ENCODE measurements around the gene CCNDBP1. TPM values are rescaled to one million over a fixed set of nuclear protein-coding genes. Genes with fewer than 3 reads are reported as not detected.
"Not testable (repeated sequence)": the region's sequence is repeated elsewhere in the genome, so short reads cannot be mapped to it uniquely, and the experiment has no call there.

The CCNDBP1 gene
- total RNA-seq, 1 donor from 2014 or later, result 70.6 TPM

GRCh38 chr15:43190178-43190577 lies 5.0 kb downstream of the CCNDBP1 start:
- DNase-seq (ENCODE audit: low read depth in 2 of 2), result peak; percentile 78 to 89

DNA sequence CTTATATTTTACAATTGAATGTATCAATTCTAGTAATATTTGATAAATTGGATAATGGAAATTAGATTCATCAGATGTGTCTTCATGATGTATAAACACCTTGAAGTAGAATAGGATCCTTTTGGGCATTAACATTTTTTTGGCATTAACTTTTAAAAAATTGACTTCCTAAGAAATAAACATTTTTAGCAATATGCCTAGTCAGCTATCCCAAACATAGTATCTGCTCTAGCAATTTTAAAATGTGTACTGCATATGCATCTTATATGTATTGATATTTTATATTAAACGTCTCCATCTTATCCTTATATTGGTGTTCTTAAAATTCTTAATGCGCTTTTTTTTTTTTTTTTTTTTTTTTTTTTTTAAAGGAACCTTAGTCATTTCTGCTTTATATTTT lies 8.5 kb downstream of the CCNDBP1 start:
- DNase-seq (ENCODE audit: low read depth in 2 of 2), result no peak

DNA sequence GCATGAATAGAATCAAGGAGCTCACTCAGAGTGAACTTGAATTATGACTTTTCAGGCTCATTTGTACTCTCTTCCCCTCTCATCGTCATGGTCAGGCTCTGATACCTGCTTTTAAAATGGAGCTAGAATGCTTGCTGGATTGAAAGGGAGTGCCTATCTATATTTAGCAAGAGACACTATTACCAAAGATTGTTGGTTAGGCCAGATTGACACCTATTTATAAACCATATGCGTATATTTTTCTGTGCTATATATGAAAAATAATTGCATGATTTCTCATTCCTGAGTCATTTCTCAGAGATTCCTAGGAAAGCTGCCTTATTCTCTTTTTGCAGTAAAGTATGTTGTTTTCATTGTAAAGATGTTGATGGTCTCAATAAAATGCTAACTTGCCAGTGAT lies 9.6 kb downstream of the CCNDBP1 start:
- DNase-seq (ENCODE audit: low read depth in 2 of 2), result no peak

DNA sequence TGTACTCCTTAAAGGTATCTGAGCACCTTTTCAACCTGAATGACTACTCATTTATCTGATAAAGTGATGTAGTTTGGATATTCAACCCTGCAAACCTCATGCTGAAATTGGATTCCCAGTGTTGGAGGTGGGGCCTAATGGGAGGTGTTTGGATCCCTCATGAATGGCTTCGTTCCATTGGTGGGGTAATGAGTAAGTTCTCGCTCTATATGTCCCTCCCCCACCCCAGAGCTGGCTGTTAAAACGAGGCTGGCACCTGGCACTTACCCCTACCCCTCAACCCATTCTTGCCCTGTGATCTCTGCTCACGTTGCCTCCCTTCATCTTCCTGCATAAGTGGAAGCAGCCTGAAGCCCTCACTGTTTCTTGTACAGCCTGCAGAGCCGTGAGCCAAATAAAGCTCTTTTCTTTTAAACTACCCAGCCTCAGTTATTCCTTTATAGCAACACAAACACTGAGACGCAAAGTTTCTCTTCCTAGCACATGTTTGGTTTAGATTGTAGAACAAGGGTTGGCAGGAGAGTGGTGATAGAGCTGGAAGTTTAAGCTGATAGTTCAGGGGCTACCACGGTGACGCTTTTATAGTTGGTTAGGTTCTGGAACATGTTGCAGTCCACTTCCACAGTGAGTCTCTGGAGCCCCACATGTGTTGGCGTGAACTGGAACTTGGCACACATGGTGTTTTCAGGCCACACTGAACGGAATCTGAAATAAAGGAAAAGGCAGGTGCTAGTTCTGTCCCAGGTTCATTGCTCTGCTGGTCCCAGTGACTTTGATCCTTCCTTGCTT lies 11.8 kb downstream of the CCNDBP1 start:
- DNase-seq (ENCODE audit: low read depth in 2 of 2), result no peak

DNA sequence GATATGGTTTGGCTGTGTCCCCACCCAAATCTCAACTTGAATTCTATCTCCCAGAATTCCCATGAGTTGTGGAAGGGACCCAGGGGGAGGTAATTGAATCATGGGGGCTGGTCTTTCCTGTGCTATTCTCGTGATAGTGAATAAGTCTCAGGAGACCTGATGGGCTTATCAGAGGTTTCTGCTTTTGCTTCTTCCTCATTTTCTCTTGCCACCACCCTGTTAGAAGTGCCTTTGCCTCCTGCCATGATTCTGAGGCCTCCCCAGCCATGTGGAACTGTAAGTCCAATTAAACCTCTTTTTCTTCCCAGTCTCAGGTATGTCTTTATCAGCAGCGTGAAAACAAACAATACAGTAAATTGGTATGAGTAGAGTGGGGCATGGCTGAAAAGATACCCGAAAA lies 12.6 kb downstream of the CCNDBP1 start:
- not testable (repeated sequence) for DNase-seq (ENCODE audit: low read depth in 2 of 2)

- DNase-seq (ENCODE audit: low read depth in 2 of 2), result not testable (repeated sequence)
These were observed 13.4 kb downstream of the CCNDBP1 start for GRCh38 chr15:43198556-43198955.

DNA sequence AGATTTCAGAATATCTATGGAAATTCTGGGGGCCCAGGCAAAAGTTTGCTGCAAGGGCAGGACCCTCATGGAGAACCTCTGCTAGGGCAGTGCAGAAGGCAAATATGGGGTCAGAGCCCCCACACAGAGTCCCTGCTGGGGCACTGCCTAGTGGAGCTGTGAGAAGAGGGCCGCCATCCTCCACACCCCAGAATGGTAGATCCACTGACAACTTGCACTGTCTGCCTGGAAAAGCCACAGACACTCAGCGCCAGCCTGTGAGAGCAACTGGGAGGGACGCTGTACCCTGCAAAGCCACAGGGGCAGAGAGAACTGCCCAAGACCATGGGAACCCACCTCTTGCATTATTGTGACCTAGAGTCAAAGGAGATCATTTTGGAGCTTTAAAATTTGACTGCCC lies 13.8 kb downstream of the CCNDBP1 start:
- no peak for DNase-seq (ENCODE audit: low read depth in 2 of 2)

GRCh38 chr15:43199945-43200488 lies 14.8 kb downstream of the CCNDBP1 start:
- DNase-seq (ENCODE audit: low read depth in 2 of 2), result no peak

DNA sequence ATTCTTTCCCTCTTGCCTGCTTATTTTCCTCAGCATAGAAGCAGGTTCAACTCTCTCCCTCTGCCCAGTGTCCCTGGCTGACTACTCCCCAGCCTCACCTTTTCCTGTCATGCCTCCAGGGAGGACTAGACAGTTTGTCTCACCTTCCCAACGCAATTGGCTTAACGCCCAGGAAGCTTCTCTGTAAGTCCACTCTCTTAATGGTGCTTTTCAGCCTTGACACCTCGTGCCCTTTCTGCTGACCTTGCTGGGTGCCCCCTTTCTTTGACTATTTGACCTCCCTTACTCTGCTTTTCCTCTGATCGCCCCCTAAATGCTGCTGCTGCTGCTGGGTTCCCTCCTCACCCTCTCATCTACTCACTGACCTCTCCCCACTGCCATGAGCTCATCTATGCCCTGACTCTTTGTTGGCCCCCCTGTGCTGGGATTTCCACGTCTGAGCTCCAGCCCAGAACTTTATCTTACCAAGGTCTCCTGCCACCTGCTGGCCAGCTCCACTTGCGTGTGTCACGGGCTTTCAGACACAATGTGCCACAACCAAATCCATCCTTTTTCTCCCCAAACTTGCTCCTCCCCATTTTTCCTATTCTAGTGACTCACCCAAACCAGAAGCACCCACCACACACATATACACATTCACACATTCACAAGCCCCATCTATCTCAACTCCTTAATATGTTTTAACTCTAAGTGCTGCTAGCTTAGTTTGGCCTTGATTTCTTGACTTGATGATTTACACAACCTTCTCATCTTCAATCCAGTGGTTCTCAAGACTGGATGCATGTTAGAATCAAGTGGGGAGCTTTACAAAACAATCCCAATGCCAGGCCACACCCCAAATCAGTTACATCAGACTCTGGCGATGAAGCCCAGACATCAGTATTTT lies 19.1 kb downstream of the CCNDBP1 start:
- DNase-seq (ENCODE audit: low read depth in 2 of 2), result peak; percentile 80 to 87

GRCh38 chr15:43206054-43206453 lies 20.9 kb downstream of the CCNDBP1 start:
- DNase-seq (ENCODE audit: low read depth in 2 of 2), result no peak

GRCh38 chr15:43207024-43207423 lies 21.8 kb downstream of the CCNDBP1 start:
- DNase-seq (ENCODE audit: low read depth in 2 of 2), result no peak

DNA sequence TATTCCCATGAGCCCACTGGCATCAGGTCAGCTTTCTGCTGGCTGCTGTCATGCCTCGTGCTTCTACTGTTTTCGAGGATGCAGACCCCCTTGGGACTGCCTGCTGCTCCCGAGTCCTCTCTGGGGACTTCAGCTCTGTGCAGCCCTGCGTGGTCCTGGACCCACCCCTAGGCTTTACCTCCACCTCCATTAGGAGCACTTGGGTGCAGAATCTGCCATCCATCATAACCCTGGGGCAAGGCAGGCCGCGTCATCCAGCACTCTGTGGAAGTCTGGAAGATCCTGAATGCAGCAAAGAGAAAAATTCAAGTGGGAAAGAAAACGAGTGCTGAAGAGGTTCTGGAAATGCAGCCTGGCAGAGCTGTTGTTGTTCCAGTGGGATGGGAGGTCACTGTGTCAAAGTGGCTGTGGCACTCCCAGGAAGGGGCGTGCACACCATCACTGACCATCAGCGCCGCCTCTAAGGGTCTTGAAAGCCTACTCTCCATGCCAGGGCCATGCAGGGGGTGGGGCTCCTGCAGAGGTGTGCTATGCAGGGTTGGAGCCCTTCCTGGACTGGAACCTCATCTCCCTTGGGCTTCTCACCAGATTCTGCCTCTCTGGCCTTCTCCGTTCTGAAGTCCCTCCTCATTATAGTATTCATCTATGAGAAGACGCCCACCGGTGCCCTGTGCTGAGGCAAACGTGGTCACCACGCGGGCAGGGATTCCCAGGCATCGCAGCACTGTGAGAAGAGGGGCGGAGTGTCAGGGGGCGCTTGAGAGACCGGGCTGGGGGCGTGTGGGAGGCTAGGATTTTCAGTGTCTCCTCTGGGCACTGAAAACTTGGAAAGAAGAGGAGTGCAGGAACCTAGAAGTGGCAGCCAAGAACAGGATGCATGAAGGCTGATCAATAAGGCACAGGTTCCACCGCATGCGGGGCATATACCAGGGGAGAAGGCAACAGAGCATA lies 23.1 kb downstream of the CCNDBP1 start:
- DNase-seq (ENCODE audit: low read depth in 2 of 2), result no peak

- peak; percentile 12 to 47 for DNase-seq (ENCODE audit: low read depth in 2 of 2)
These were observed 24.0 kb downstream of the CCNDBP1 start for GRCh38 chr15:43209059-43209824.

- no peak for DNase-seq (ENCODE audit: low read depth in 2 of 2)
These were observed 25.1 kb downstream of the CCNDBP1 start for GRCh38 chr15:43210172-43210745.

GRCh38 chr15:43210807-43211206 lies 25.6 kb downstream of the CCNDBP1 start:
- no peak for DNase-seq (ENCODE audit: low read depth in 2 of 2)

DNA sequence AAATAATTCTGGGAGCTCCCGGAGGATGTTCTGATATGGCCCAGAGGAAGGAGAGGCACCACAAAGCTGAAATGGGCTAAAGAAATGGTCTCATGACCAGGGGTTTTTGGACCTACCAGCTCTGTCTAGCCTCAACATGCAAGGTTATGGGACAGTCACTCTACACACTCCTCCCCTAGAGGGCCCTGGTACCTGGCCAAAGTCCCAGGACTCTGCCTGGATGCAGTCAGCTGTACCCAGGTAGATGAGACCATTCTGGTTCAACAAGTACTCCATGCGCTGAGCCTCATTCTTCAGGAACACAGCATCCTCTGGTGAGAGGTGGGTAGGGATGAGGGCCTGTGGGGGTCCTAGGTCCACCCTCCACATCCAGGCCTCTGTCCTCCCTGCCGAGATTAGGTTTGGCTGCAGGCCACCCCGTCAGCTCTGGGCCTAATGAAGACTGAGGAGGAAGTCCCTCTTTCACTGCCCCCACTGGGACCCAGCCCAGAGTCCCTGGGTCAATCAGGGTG lies 26.1 kb downstream of the CCNDBP1 start:
- no peak for DNase-seq (ENCODE audit: low read depth in 2 of 2)

GRCh38 chr15:43212299-43212698 lies 27.1 kb downstream of the CCNDBP1 start:
- DNase-seq (ENCODE audit: low read depth in 2 of 2), result peak in 1 of 2 donors; percentile 35

- no peak for DNase-seq (ENCODE audit: low read depth in 2 of 2)
These were observed 27.7 kb downstream of the CCNDBP1 start for GRCh38 chr15:43212951-43213350.

- DNase-seq (ENCODE audit: low read depth in 2 of 2), result no peak
These were observed 28.3 kb downstream of the CCNDBP1 start for GRCh38 chr15:43213466-43213865.

DNA sequence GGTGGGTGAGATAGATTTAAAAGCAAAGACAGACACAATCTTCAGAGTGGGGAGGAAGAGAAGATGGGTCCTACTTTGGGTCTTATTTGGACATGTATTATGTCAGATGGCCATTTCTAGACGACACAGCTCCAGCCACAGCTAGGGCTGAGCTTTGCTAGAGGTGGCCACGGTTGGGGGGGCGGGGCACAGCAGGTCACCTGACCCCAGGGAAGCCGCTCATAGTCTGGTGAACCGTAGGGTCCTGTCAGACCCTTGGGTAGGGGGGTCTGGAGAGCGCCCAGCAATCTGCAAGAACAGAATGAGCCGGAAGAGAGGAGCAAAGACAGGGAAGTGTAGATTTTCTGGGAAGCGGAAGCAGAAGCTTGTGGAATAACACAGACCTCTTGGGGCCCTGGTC lies 29.0 kb downstream of the CCNDBP1 start:
- no peak for DNase-seq (ENCODE audit: low read depth in 2 of 2)

All from lung microvascular endothelial cell (primary cell).